Stimulated activated CD4-positive, alpha-beta T cell treated with anti-CD3 and anti-CD28 coated beads, Interleukin-1b, Interleukin-23, amount 100 ng/mL, for 1 hour (primary cell): ENCODE results near the gene LMX1B.

ENCODE experiments used
- DNase-seq, 2 donors: peaks; one replicate each; pipeline ENCODE4 v3.0.0-alpha.2; 2020; ENCODE audit warnings: low read depth in 2 of 2

The LMX1B gene

GRCh38 chr9:126617823-126618165 lies 4.1 kb downstream of the LMX1B start:
- no peak for DNase-seq

GRCh38 chr9:126618190-126618584 lies 4.5 kb downstream of the LMX1B start:
- no peak for DNase-seq

- DNase-seq: no peak
Measured at GRCh38 chr9:126618585-126619360, 5.0 kb downstream of the LMX1B start.

GRCh38 chr9:126619361-126620135 lies 5.8 kb downstream of the LMX1B start:
- no peak for DNase-seq

- no peak for DNase-seq
Measured at GRCh38 chr9:126620478-126620877, 6.8 kb downstream of the LMX1B start.

- DNase-seq: no peak
Measured at GRCh38 chr9:126621061-126621918, 7.6 kb downstream of the LMX1B start.

GRCh38 chr9:126621919-126622735 lies 8.4 kb downstream of the LMX1B start:
- no peak for DNase-seq

GRCh38 chr9:126623314-126623666 lies 9.6 kb downstream of the LMX1B start:
- no peak for DNase-seq

- no peak for DNase-seq
Measured at GRCh38 chr9:126623667-126624478, 10.1 kb downstream of the LMX1B start.

- no peak for DNase-seq
Measured at GRCh38 chr9:126624479-126624826, 10.7 kb downstream of the LMX1B start.

- DNase-seq: no peak
Measured at GRCh38 chr9:126624912-126625311, 11.2 kb downstream of the LMX1B start.

- no peak for DNase-seq
Measured at GRCh38 chr9:126625329-126626126, 11.8 kb downstream of the LMX1B start.

GRCh38 chr9:126626127-126626925 lies 12.6 kb downstream of the LMX1B start:
- no peak for DNase-seq

GRCh38 chr9:126626926-126627233 lies 13.2 kb downstream of the LMX1B start:
- DNase-seq: no peak

GRCh38 chr9:126628146-126628545 lies 14.4 kb downstream of the LMX1B start:
- DNase-seq: no peak

- no peak for DNase-seq
Measured at GRCh38 chr9:126628969-126629674, 15.4 kb downstream of the LMX1B start.

GRCh38 chr9:126630458-126631237 lies 16.9 kb downstream of the LMX1B start:
- no peak for DNase-seq

GRCh38 chr9:126631254-126631653 lies 17.5 kb downstream of the LMX1B start:
- no peak for DNase-seq
